ENCODE data around the gene GRAP2.

GRAP2 gene

GRCh38 chr22:39905687-39906086 lies 4.8 kb downstream of the GRAP2 start:
- TF ChIP-seq POLR2AphosphoS5 (IDR thresholded peaks at IDR 0.05; ENCODE audit: low read depth, low read length) (no peak), REST (IDR thresholded peaks at IDR 0.05; ENCODE audit: insufficient read depth in 1 of 2, low read depth in 2 of 2, low read length in 2 of 2) (no peak), FOXP2 (optimal IDR thresholded peaks at IDR 0.05; ENCODE audit: borderline replicate concordance, extremely low read depth, extremely low read length, insufficient read depth) (no peak), TAF1 (IDR thresholded peaks at IDR 0.05; ENCODE audit: borderline replicate concordance, insufficient read depth, low read length) (no peak), SIN3A (IDR thresholded peaks at IDR 0.05; ENCODE audit: borderline replicate concordance, insufficient read depth, low read length) (no peak)

GRCh38 chr22:39906207-39906606 lies 5.3 kb downstream of the GRAP2 start:
- TF ChIP-seq REST (IDR thresholded peaks at IDR 0.05; ENCODE audit: insufficient read depth in 1 of 2, low read depth in 2 of 2, low read length in 2 of 2) (no peak), FOXP2 (optimal IDR thresholded peaks at IDR 0.05; ENCODE audit: borderline replicate concordance, extremely low read depth, extremely low read length, insufficient read depth) (no peak)

GRCh38 chr22:39907047-39907446 lies 6.2 kb downstream of the GRAP2 start:
- TF ChIP-seq REST (IDR thresholded peaks at IDR 0.05; ENCODE audit: insufficient read depth in 1 of 2, low read depth in 2 of 2, low read length in 2 of 2) (no peak), POLR2AphosphoS5 (IDR thresholded peaks at IDR 0.05; ENCODE audit: low read depth, low read length) (no peak), FOXP2 (optimal IDR thresholded peaks at IDR 0.05; ENCODE audit: borderline replicate concordance, extremely low read depth, extremely low read length, insufficient read depth) (no peak), TAF1 (IDR thresholded peaks at IDR 0.05; ENCODE audit: borderline replicate concordance, insufficient read depth, low read length) (no peak), SIN3A (IDR thresholded peaks at IDR 0.05; ENCODE audit: borderline replicate concordance, insufficient read depth, low read length) (no peak)

GRCh38 chr22:39907605-39908097 lies 6.8 kb downstream of the GRAP2 start:
- TF ChIP-seq SIN3A (IDR thresholded peaks at IDR 0.05; ENCODE audit: borderline replicate concordance, insufficient read depth, low read length) (no peak), POLR2AphosphoS5 (IDR thresholded peaks at IDR 0.05; ENCODE audit: low read depth, low read length) (no peak), FOXP2 (optimal IDR thresholded peaks at IDR 0.05; ENCODE audit: borderline replicate concordance, extremely low read depth, extremely low read length, insufficient read depth) (no peak)

DNA sequence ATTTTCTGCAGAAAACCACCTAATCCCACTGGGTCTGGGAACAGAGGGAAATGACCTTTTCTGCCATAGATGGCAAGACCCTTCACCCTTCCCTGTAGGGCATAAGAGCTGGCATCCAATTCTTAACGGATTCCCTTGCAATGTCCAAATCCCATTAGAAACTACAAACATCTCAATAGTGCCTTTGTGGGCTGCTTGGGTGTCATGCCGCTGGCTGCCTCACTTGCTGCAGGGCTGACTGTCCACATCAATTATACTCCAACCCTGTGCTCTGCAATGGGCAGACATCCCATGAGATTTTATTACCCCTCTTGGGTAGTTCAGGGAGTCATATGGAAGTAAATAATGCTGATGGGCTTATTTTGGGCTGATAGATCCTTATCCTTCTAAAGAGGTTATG lies 7.3 kb downstream of the GRAP2 start:
- TF ChIP-seq POLR2AphosphoS5 (IDR thresholded peaks at IDR 0.05; ENCODE audit: low read depth, low read length) = no peak
- no peak for TF ChIP-seq REST (IDR thresholded peaks at IDR 0.05; ENCODE audit: insufficient read depth in 1 of 2, low read depth in 2 of 2, low read length in 2 of 2)
- no peak for TF ChIP-seq TAF1 (IDR thresholded peaks at IDR 0.05; ENCODE audit: borderline replicate concordance, insufficient read depth, low read length)
- TF ChIP-seq FOXP2 (optimal IDR thresholded peaks at IDR 0.05; ENCODE audit: borderline replicate concordance, extremely low read depth, extremely low read length, insufficient read depth) = no peak
- no peak for TF ChIP-seq SIN3A (IDR thresholded peaks at IDR 0.05; ENCODE audit: borderline replicate concordance, insufficient read depth, low read length)
